Uterus (tissue), 4 donors: ENCODE measurements around the gene GNE. TPM values are rescaled to one million over a fixed set of nuclear protein-coding genes. Genes with fewer than 3 reads are reported as not detected.
"Not testable (repeated sequence)": the region's sequence is repeated elsewhere in the genome, so short reads cannot be mapped to it uniquely, and the experiment has no call there.

ENCODE experiments used
- DNase-seq, 2 donors: peaks; one replicate each; pipeline ENCODE4 v3.0.0-alpha.2; 2019 to 2020
- H3K27ac ChIP-seq, 2 donors: fragments of 200-600 bp; sonication (generic); 1 replicate in 1 of 2; 2 replicates in 1 of 2; pipeline ENCODE4 v1.5.1; 2016 to 2018
- H3K27me3 ChIP-seq, 2 donors: fragments of 200-600 bp; sonication (generic); one replicate each; pipeline ENCODE4 v1.5.1; 2018 to 2019; ENCODE audit warnings: control low read depth in 1 of 2
- H3K36me3 ChIP-seq, 2 donors: fragments of 200-600 bp; sonication (generic); one replicate each; pipeline ENCODE4 v1.5.1; 2019; ENCODE audit warnings: control low read depth in 1 of 2
- H3K4me1 ChIP-seq, 2 donors: fragments of 200-600 bp; sonication (generic); one replicate each; pipeline ENCODE4 v1.5.1; 2018 to 2019; ENCODE audit warnings: control low read depth in 1 of 2
- H3K4me3 ChIP-seq, 2 donors: fragments of 200-600 bp; sonication (generic); 1 replicate in 1 of 2; 2 replicates in 1 of 2; pipeline ENCODE4 v1.5.1; 2018 to 2019; ENCODE audit warnings: mild to moderate bottlenecking in 1 of 2
- H3K9me3 ChIP-seq, 2 donors: fragments of 200-600 bp; sonication (generic); one replicate each; pipeline ENCODE4 v1.5.1; 2019; ENCODE audit warnings: control low read depth in 1 of 2
- POLR2A ChIP-seq, 2 donors: fragments of 450-650 bp; IDR thresholded peaks; one replicate each; pipeline ENCODE4 v1.6.1; 2016; ENCODE audit warnings: antibody characterized with exemption in 2 of 2, mild to moderate bottlenecking in 1 of 2, moderate library complexity in 1 of 2
- intact Hi-C: fragments of 100-400 bp; cut with DNase I; formaldehyde crosslinking; loops from one replicate; pipeline ENCODE4 v1.15.1; 2023; ENCODE audit warnings: low total_unique reads
- total RNA-seq, 4 donors: library from RNA; depleted of rRNA in 3 of 4; stranded (reverse); fragments of >200 nt in 3 of 4; gene quantifications; one replicate each; pipeline versions ENCODE4 v1.1.0 to v1.2.4, GENCODE V29; 2014 to 2023
- TF ChIP-seq, protein P1 (sequence below), 4 experiments: fragments of 200-600 bp in 2 of 4; fragments of 450-650 bp in 2 of 4; sonication (generic) in 2 of 4; IDR thresholded peaks; one replicate each; pipeline ENCODE4 v1.5.1; 2016 to 2019; ENCODE audit warnings: antibody characterized with exemption in 4 of 4, mild to moderate bottlenecking in 2 of 4, moderate library complexity in 1 of 4
- donor health status: DM: yes; HTN: yes; CAD: no.

The GNE gene
- total RNA-seq, 4 donors from 2014 or later, result 10.3 to 42.2 (median 30.0) TPM

DNA sequence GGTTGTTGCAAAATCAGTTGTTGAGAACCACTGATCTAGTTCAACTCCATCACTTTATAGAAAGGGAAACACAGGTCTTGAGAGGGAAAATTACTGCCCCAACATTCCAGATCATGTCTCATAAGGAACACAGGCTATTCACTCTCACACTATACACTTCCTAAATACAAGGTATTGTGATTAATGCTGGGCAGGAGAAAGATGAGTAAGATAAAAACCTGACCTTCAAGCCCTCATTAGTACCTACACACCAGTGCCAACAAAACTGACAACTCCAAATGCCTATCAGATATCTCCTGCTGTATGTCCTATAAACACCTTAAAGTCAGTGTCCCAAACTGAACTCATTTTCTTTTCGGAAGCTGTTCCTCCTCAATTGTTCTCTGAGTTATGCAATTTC lies 8.2 kb downstream of the GNE start:
- intact Hi-C loops, result no loop called here
- Histone ChIP-seq H3K9me3 (no peaks in the 10 kb centered on the region), H3K36me3 (no peaks in the 10 kb centered on the region), H3K4me3 (no peak overlapping the region), H3K27ac (no peak overlapping the region), H3K27me3 (no peaks in the 10 kb centered on the region), H3K4me1 (no peaks in the 10 kb centered on the region)
- no peak for DNase-seq
- TF ChIP-seq POLR2A (IDR thresholded peaks at IDR 0.05), result no peak
- TF ChIP-seq, protein P1, sequence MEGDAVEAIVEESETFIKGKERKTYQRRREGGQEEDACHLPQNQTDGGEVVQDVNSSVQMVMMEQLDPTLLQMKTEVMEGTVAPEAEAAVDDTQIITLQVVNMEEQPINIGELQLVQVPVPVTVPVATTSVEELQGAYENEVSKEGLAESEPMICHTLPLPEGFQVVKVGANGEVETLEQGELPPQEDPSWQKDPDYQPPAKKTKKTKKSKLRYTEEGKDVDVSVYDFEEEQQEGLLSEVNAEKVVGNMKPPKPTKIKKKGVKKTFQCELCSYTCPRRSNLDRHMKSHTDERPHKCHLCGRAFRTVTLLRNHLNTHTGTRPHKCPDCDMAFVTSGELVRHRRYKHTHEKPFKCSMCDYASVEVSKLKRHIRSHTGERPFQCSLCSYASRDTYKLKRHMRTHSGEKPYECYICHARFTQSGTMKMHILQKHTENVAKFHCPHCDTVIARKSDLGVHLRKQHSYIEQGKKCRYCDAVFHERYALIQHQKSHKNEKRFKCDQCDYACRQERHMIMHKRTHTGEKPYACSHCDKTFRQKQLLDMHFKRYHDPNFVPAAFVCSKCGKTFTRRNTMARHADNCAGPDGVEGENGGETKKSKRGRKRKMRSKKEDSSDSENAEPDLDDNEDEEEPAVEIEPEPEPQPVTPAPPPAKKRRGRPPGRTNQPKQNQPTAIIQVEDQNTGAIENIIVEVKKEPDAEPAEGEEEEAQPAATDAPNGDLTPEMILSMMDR (IDR thresholded peaks at IDR 0.05), result no peak

DNA sequence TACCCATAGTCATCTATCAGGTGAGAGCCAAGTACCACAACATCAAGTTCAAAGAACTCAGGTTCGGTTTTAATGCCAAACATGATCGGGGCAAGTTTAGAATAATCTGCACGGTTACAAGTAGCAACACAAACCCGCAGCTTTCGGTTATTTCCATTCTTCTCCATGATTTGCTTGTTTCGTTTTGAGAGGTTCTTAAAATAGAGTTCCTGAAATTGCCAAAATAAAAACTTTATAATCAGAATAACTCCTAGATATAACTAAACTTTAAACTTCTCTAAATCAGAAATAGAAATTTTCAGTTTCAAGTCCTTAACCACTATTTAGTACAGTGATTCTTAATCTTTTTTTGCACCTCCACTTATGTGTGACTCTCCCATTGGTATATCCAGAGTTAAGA lies 9.1 kb downstream of the GNE start:
- Histone ChIP-seq H3K9me3 (no peaks in the 10 kb centered on the region), H3K27ac (no peak overlapping the region), H3K4me1 (no peaks in the 10 kb centered on the region), H3K27me3 (no peaks in the 10 kb centered on the region), H3K36me3 (no peaks in the 10 kb centered on the region), H3K4me3 (no peak overlapping the region)
- DNase-seq, result no peak
- TF ChIP-seq, protein P1 (IDR thresholded peaks at IDR 0.05), result no peak
- no peak for TF ChIP-seq POLR2A (IDR thresholded peaks at IDR 0.05)
- intact Hi-C loops, result no loop called here

DNA sequence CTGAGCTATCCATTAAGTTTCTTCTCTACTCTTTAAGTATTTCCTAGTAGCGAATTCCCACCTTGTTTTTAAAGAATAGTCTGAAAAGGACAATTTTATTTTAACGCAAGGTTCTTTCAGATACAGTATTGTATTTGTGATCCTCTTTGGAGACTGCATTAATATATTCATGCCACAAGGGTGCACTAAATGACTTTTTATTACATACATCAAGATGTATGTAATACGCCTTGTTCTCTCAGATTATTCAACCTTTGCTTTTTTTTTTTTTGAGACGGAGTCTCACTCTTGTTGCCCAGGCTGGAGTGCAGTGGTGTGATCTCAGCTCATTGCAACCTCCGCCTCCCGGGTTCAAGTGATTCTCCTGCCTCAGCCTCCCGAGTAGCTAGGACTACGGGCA lies 10.2 kb downstream of the GNE start:
- H3K36me3 ChIP-seq, H3K4me1 ChIP-seq, H3K9me3 ChIP-seq, H3K4me3 ChIP-seq, DNase-seq, H3K27ac ChIP-seq, intact Hi-C loops, H3K27me3 ChIP-seq: not testable (repeated sequence)
- TF ChIP-seq, protein P1 (IDR thresholded peaks at IDR 0.05), result peak in 2 of 4 experiments; percentile 16

- DNase-seq, result no peak
- Histone ChIP-seq H3K36me3 (no peaks in the 10 kb centered on the region), H3K27me3 (no peaks in the 10 kb centered on the region), H3K4me3 (no peak overlapping the region), H3K4me1 (no peaks in the 10 kb centered on the region), H3K9me3 (no peaks in the 10 kb centered on the region), H3K27ac (no peak overlapping the region)
- no peak for TF ChIP-seq POLR2A (IDR thresholded peaks at IDR 0.05)
- TF ChIP-seq, protein P1 (IDR thresholded peaks at IDR 0.05), result no peak
- intact Hi-C loops, result no loop called here
Measured at GRCh38 chr9:36247356-36247755, 10.9 kb downstream of the GNE start.

DNA sequence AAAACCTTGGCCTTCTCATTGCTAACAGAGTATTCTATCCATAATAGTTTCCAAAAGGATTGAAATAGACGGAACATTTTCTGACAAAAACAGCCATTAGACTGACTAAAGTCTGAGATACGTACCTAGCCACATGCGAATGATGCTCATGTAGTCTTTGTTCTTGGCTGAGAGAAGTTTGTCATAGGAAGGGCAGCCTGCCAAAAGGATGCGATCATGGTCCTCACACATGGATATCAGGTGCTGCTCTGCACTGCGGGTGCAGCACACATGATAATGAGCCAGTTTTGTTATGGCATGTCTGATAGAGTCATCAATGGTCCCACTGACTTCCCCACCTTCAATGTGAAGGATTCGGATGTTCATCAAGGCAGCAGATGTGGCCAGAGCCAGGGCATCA lies 12.3 kb downstream of the GNE start:
- TF ChIP-seq, protein P1 (IDR thresholded peaks at IDR 0.05), result no peak
- no peak for TF ChIP-seq POLR2A (IDR thresholded peaks at IDR 0.05)
- intact Hi-C loops, result no loop called here
- Histone ChIP-seq H3K4me1 (no peaks in the 10 kb centered on the region), H3K4me3 (no peak overlapping the region), H3K27me3 (no peaks in the 10 kb centered on the region), H3K36me3 (no peaks in the 10 kb centered on the region), H3K27ac (no peak overlapping the region), H3K9me3 (no peaks in the 10 kb centered on the region)
- DNase-seq, result no peak

GRCh38 chr9:36239675-36240074 lies 18.6 kb downstream of the GNE start:
- H3K4me3 ChIP-seq, H3K4me1 ChIP-seq, DNase-seq, H3K27ac ChIP-seq, intact Hi-C loops, H3K36me3 ChIP-seq, H3K27me3 ChIP-seq, H3K9me3 ChIP-seq: not testable (repeated sequence)

- H3K27ac ChIP-seq, intact Hi-C loops, H3K36me3 ChIP-seq: not testable (repeated sequence)
Measured at GRCh38 chr9:36239205-36239604, 19.0 kb downstream of the GNE start.

More at GRCh38 chr9:36239205-36239604, 19.0 kb downstream of the GNE start:
- H3K4me3 ChIP-seq, H3K4me1 ChIP-seq, DNase-seq, H3K9me3 ChIP-seq, H3K27me3 ChIP-seq: not testable (repeated sequence)
